ENCODE data around the gene LTBP3. TPM values are rescaled to one million over a fixed set of nuclear protein-coding genes. Genes with fewer than 3 reads are reported as not detected.

The LTBP3 gene
- total and polyA plus RNA-seq, 9 of the 15 experiments (the other 6 are each of a cell fraction or from before 2014, with no cell fraction given), result 0.06 to 20.5 (median 4.8) TPM

GRCh38 chr11:65506772-65507505 is 51.2 kb downstream of the LTBP3 start (continued):
- TF ChIP-seq ZBTB43 (CRISPR knock-in tag; IDR thresholded peaks at IDR 0.05), result peak; percentile 49
- peak; percentile 95 for TF ChIP-seq ELK3 (CRISPR knock-in tag; IDR thresholded peaks at IDR 0.05)
- TF ChIP-seq BDP1 (IDR thresholded peaks at IDR 0.05; ENCODE audit: insufficient read depth, insufficient read length), result peak; percentile 19
- TF ChIP-seq KLF10 (CRISPR knock-in tag; IDR thresholded peaks at IDR 0.05), result peak; percentile 94
- TF ChIP-seq NCOA6 (IDR thresholded peaks at IDR 0.05), result peak; percentile 59; the same call in 1 of the 2 replicates
- TF ChIP-seq NCOA4 (IDR thresholded peaks at IDR 0.05; ENCODE audit: partially characterized antibody), result no peak
- peak; percentile 21 for TF ChIP-seq SP2 (IDR thresholded peaks at IDR 0.05; ENCODE audit: extremely low read depth, low read depth, low read length, poor library complexity, severe bottlenecking)
- TF ChIP-seq ZNF644 (tag; IDR thresholded peaks at IDR 0.05; ENCODE audit: low read depth), result 0 out of 2 replicates have a peak, but pooled peaks have one; percentile 27
- no peak for TF ChIP-seq CREBBP (IDR thresholded peaks at IDR 0.05; ENCODE audit: low read depth, low read length)
- peak in 1 of 2 experiments; percentile 67; a peak in 2 of 4 replicates for TF ChIP-seq ZMIZ1 (IDR thresholded peaks at IDR 0.05; ENCODE audit: low read depth in 2 of 2, low read length in 2 of 2)
- TF ChIP-seq EWSR1 (IDR thresholded peaks at IDR 0.05; ENCODE audit: borderline replicate concordance, low read depth, partially characterized antibody), result peak; percentile 99
- TF ChIP-seq ZNF655 (CRISPR knock-in tag; IDR thresholded peaks at IDR 0.05), result peak; percentile 81
- TF ChIP-seq PCBP1 (IDR thresholded peaks at IDR 0.05; ENCODE audit: low read depth, low read length, poor library complexity, severe bottlenecking), result no peak
- peak; percentile 96 for TF ChIP-seq NFXL1 (CRISPR knock-in tag; IDR thresholded peaks at IDR 0.05)
- peak; percentile 80 for TF ChIP-seq KHSRP (IDR thresholded peaks at IDR 0.05)
- no peak for TF ChIP-seq SNIP1 (IDR thresholded peaks at IDR 0.05; ENCODE audit: low read depth)
- peak; percentile 85 for TF ChIP-seq CHD2 (IDR thresholded peaks at IDR 0.05; ENCODE audit: low read depth, low read length)
- no peak for TF ChIP-seq FOXA1 (IDR thresholded peaks at IDR 0.05; ENCODE audit: borderline replicate concordance)
- TF ChIP-seq PCBP2 (IDR thresholded peaks at IDR 0.05; ENCODE audit: low read depth, low read length, poor library complexity, severe bottlenecking), result peak; percentile 61
- no peak for TF ChIP-seq PURB (CRISPR knock-in tag; IDR thresholded peaks at IDR 0.05; ENCODE audit: low read depth)
